ENCODE results near the gene JMJD6.

JMJD6 gene

DNA sequence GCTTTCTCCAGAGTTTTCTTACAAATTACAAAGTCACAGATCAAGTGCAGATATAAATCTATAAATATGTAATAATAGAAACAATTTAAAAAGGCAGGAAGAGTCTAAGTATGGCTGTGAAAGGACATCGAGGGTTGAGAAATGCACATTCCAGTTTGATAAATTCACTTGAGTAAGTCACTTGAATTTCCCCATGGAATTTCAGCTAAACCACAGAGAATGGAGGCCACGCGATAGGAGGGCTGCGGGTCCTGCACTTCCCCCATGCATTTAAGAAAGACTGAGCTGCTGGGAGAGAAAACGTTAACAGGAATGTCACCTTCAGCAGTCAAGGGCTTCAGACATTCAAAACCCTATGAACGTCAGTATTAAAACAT, 9.6 kb downstream of the JMJD6 start:
- Histone ChIP-seq H4K20me1 (ENCODE audit: insufficient read depth, low read length) (no peaks in the 10 kb centered on the region), H3K4me2 (ENCODE audit: low read length) (no peak overlapping the region), H2AFZ (ENCODE audit: low read length) (no peak overlapping the region), H3K9me3 (ENCODE audit: low read length) (no peaks in the 10 kb centered on the region), H3K4me3 (ENCODE audit: low read depth, low read length, poor library complexity, severe bottlenecking) (no peak overlapping the region), H3K27ac (ENCODE audit: low read depth, low read length, poor library complexity, severe bottlenecking) (no peak overlapping the region), H3K9me2 (ENCODE audit: low read depth, low read length) (no peaks in the 10 kb centered on the region), H3K36me3 (ENCODE audit: insufficient read depth, low read length) (peaks cover 83% of the 10 kb centered on the region), H3F3A (ENCODE audit: insufficient read depth, low read length) (no peaks in the 10 kb centered on the region; the same call in 1 of the 2 replicates), H3K4me1 (ENCODE audit: insufficient read depth, low read length, severe bottlenecking) (peaks cover 7% of the 10 kb centered on the region), H3K79me2 (ENCODE audit: insufficient read depth, low read length) (no peaks in the 10 kb centered on the region), H3K9ac (ENCODE audit: low read length) (no peak overlapping the region), H3K27me3 (ENCODE audit: insufficient read depth, low read length) (no peaks in the 10 kb centered on the region)
- TF ChIP-seq, protein P1, sequence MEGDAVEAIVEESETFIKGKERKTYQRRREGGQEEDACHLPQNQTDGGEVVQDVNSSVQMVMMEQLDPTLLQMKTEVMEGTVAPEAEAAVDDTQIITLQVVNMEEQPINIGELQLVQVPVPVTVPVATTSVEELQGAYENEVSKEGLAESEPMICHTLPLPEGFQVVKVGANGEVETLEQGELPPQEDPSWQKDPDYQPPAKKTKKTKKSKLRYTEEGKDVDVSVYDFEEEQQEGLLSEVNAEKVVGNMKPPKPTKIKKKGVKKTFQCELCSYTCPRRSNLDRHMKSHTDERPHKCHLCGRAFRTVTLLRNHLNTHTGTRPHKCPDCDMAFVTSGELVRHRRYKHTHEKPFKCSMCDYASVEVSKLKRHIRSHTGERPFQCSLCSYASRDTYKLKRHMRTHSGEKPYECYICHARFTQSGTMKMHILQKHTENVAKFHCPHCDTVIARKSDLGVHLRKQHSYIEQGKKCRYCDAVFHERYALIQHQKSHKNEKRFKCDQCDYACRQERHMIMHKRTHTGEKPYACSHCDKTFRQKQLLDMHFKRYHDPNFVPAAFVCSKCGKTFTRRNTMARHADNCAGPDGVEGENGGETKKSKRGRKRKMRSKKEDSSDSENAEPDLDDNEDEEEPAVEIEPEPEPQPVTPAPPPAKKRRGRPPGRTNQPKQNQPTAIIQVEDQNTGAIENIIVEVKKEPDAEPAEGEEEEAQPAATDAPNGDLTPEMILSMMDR (IDR thresholded peaks at IDR 0.05; ENCODE audit: low read length): no peak
- no peak for TF ChIP-seq EZH2 (IDR thresholded peaks at IDR 0.05; ENCODE audit: borderline replicate concordance, low read length)

DNA sequence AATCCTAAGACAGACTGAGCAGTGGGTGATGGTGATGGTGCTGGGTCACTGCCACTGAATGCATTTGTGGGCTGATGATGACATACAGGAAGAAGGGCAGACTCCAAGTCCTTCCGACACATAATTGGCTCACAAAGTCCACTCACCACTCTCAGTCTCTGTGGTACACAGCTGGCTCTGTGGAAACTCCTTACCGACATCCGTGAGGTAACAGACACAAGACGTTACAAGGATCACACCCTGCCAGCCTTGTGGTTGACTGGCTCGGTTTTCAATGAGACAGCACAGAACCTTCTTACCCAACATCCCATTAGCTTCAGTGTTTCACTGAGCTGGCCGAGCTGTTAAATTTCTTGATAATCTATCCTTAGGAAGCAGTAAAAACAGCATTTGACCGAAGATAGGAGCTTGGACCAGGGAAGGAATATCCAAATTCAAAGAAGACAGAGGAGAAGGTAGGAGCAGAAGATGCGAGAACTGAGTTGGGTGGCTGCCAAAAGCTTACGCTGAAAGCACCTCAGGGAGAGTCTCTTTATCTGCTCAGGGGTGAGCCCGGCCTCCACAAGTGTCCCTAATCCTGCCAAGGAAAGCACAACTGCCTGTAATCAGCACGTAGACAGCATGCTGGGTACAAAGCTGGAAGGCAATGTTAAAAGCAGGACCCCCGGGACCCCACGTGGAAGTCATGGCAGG, 10.1 kb downstream of the JMJD6 start:
- H3K4me3 ChIP-seq (ENCODE audit: low read depth, low read length, poor library complexity, severe bottlenecking): no peak overlapping the region
- no peak overlapping the region for H3K27ac ChIP-seq (ENCODE audit: low read depth, low read length, poor library complexity, severe bottlenecking)
- no peaks in the 10 kb centered on the region for H3K9me2 ChIP-seq (ENCODE audit: low read depth, low read length)
- peaks cover 7% of the 10 kb centered on the region for H3K4me1 ChIP-seq (ENCODE audit: insufficient read depth, low read length, severe bottlenecking)
- no peaks in the 10 kb centered on the region for H3K9me3 ChIP-seq (ENCODE audit: low read length)
- H3K4me2 ChIP-seq (ENCODE audit: low read length): no peak overlapping the region
- no peaks in the 10 kb centered on the region for H3K27me3 ChIP-seq (ENCODE audit: insufficient read depth, low read length)
- H2AFZ ChIP-seq (ENCODE audit: low read length): no peak overlapping the region
- H3K79me2 ChIP-seq (ENCODE audit: insufficient read depth, low read length): no peaks in the 10 kb centered on the region
- peaks cover 78% of the 10 kb centered on the region for H3K36me3 ChIP-seq (ENCODE audit: insufficient read depth, low read length)
- H3F3A ChIP-seq (ENCODE audit: insufficient read depth, low read length): no peaks in the 10 kb centered on the region; the same call in 1 of the 2 replicates
- TF ChIP-seq EZH2 (IDR thresholded peaks at IDR 0.05; ENCODE audit: borderline replicate concordance, low read length): no peak
- TF ChIP-seq, protein P1 (IDR thresholded peaks at IDR 0.05; ENCODE audit: low read length): no peak
- no peaks in the 10 kb centered on the region for H4K20me1 ChIP-seq (ENCODE audit: insufficient read depth, low read length)
- H3K9ac ChIP-seq (ENCODE audit: low read length): no peak overlapping the region

DNA sequence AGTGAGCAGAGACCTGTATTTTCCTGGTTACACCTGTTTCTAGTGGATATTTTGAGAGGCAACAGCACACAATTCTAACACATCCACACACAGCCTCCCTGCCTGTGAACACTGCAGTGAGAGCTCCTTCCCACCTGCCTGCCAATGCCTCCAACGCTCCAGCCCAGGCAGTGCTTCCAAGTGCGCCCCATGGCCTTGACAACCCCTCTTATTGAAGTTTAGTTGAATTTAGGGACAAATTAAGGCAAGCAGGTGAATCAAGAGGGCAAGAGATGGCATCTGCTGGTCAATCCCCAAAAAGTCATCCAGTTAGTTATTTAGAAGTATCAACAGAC, 10.9 kb downstream of the JMJD6 start:
- H3K27me3 ChIP-seq (ENCODE audit: insufficient read depth, low read length): no peaks in the 10 kb centered on the region
- H4K20me1 ChIP-seq (ENCODE audit: insufficient read depth, low read length): no peaks in the 10 kb centered on the region
- H3K4me3 ChIP-seq (ENCODE audit: low read depth, low read length, poor library complexity, severe bottlenecking): no peak overlapping the region
- H3K79me2 ChIP-seq (ENCODE audit: insufficient read depth, low read length): no peaks in the 10 kb centered on the region
- no peak overlapping the region for H3K4me2 ChIP-seq (ENCODE audit: low read length)
- no peak overlapping the region for H2AFZ ChIP-seq (ENCODE audit: low read length)
- no peak overlapping the region for H3K9ac ChIP-seq (ENCODE audit: low read length)
- H3K36me3 ChIP-seq (ENCODE audit: insufficient read depth, low read length): peaks cover 69% of the 10 kb centered on the region
- no peaks in the 10 kb centered on the region for H3K9me2 ChIP-seq (ENCODE audit: low read depth, low read length)
- no peaks in the 10 kb centered on the region for H3K9me3 ChIP-seq (ENCODE audit: low read length)
- peaks cover 11% of the 10 kb centered on the region for H3K4me1 ChIP-seq (ENCODE audit: insufficient read depth, low read length, severe bottlenecking)
- TF ChIP-seq EZH2 (IDR thresholded peaks at IDR 0.05; ENCODE audit: borderline replicate concordance, low read length): no peak
- TF ChIP-seq, protein P1 (IDR thresholded peaks at IDR 0.05; ENCODE audit: low read length): no peak
- no peaks in the 10 kb centered on the region; the same call in 1 of the 2 replicates for H3F3A ChIP-seq (ENCODE audit: insufficient read depth, low read length)
- no peak overlapping the region for H3K27ac ChIP-seq (ENCODE audit: low read depth, low read length, poor library complexity, severe bottlenecking)
